ENCODE results near the gene INPP5K. TPM values are rescaled to one million over a fixed set of nuclear protein-coding genes. Genes with fewer than 3 reads are reported as not detected.
"Not testable (repeated sequence)": the region's sequence is repeated elsewhere in the genome, so short reads cannot be mapped to it uniquely, and the experiment has no call there.

The INPP5K gene
- total RNA-seq, 1 donor from 2014 or later: 73.7 TPM

GRCh38 chr17:1452836-1453235, 63.6 kb downstream of the INPP5K start:
- Histone ChIP-seq H3K36me3 (no peaks in the 10 kb centered on the region), H3K4me3 (no peak overlapping the region), H3K27ac (no peak overlapping the region), H3K4me1 (peaks cover 8 to 33% of the 10 kb centered on the region in 2 donors), H3K9me3 (no peaks in the 10 kb centered on the region), H3K27me3 (no peaks in the 10 kb centered on the region)
- intact Hi-C loops (cut with DNase I): no loop called here
- no peak for TF ChIP-seq CTCF (IDR thresholded peaks at IDR 0.05)
- no peak for DNase-seq (ENCODE audit: low spot score in 2 of 2)

GRCh38 chr17:1450261-1450660, 66.2 kb downstream of the INPP5K start:
- H3K36me3 ChIP-seq; H3K9me3 ChIP-seq; DNase-seq (ENCODE audit: low spot score in 2 of 2); H3K27me3 ChIP-seq; intact Hi-C loops (cut with DNase I); H3K4me3 ChIP-seq; H3K27ac ChIP-seq: not testable (repeated sequence)
- peaks cover 8 to 33% of the 10 kb centered on the region in 2 donors for H3K4me1 ChIP-seq

GRCh38 chr17:1449412-1449967, 66.9 kb downstream of the INPP5K start:
- Histone ChIP-seq H3K9me3 (no peaks in the 10 kb centered on the region), H3K27ac (no peak overlapping the region), H3K4me1 (peaks cover 7 to 30% of the 10 kb centered on the region in 2 donors), H3K4me3 (no peak overlapping the region), H3K27me3 (no peaks in the 10 kb centered on the region), H3K36me3 (no peaks in the 10 kb centered on the region)
- no peak for TF ChIP-seq CTCF (IDR thresholded peaks at IDR 0.05)
- intact Hi-C loops (cut with DNase I): no loop called here
- DNase-seq (ENCODE audit: low spot score in 2 of 2): no peak

- peaks cover 0 to 14% of the 10 kb centered on the region in 2 donors for H3K4me1 ChIP-seq
These were observed 69.4 kb downstream of the INPP5K start for GRCh38 chr17:1447052-1447451.

GRCh38 chr17:1446201-1446600, 70.2 kb downstream of the INPP5K start:
- intact Hi-C loops (cut with DNase I): no loop called here
- no peak for TF ChIP-seq CTCF (IDR thresholded peaks at IDR 0.05)

More at GRCh38 chr17:1447052-1447451, 69.4 kb downstream of the INPP5K start:
- intact Hi-C loops (cut with DNase I): no loop called here
- no peak overlapping the region for H3K4me3 ChIP-seq
- H3K27me3 ChIP-seq: no peaks in the 10 kb centered on the region
- H3K36me3 ChIP-seq: no peaks in the 10 kb centered on the region
- DNase-seq (ENCODE audit: low spot score in 2 of 2): no peak
- no peak for TF ChIP-seq CTCF (IDR thresholded peaks at IDR 0.05)
- no peaks in the 10 kb centered on the region for H3K9me3 ChIP-seq
- no peak overlapping the region for H3K27ac ChIP-seq

GRCh38 chr17:1445695-1446094, 70.7 kb downstream of the INPP5K start:
- H3K4me3 ChIP-seq; H3K27me3 ChIP-seq; H3K36me3 ChIP-seq; H3K27ac ChIP-seq; DNase-seq (ENCODE audit: low spot score in 2 of 2); H3K4me1 ChIP-seq; intact Hi-C loops (cut with DNase I); H3K9me3 ChIP-seq: not testable (repeated sequence)

More at GRCh38 chr17:1446201-1446600, 70.2 kb downstream of the INPP5K start:
- H3K9me3 ChIP-seq: no peaks in the 10 kb centered on the region
- H3K27me3 ChIP-seq: no peaks in the 10 kb centered on the region
- no peak overlapping the region for H3K4me3 ChIP-seq
- H3K36me3 ChIP-seq: peaks cover 0 to under 1% of the 10 kb centered on the region in 2 donors
- H3K27ac ChIP-seq: no peak overlapping the region
- no peak for DNase-seq (ENCODE audit: low spot score in 2 of 2)
- H3K4me1 ChIP-seq: peaks cover 0 to 7% of the 10 kb centered on the region in 2 donors

Other genes starting within 250 kb of the INPP5K start
- not detected for gene BHLHA9, start 246.2 kb downstream of the INPP5K start, total RNA-seq
- gene TRARG1, start 236.9 kb downstream of the INPP5K start, total RNA-seq: 12.3 TPM
- gene YWHAE, start 116.4 kb downstream of the INPP5K start, total RNA-seq: 261 TPM
- 83.4 TPM for gene CRK, start 60.4 kb downstream of the INPP5K start, total RNA-seq
- gene MYO1C, start 23.9 kb downstream of the INPP5K start, total RNA-seq: 251 TPM
- 15.9 TPM for gene PITPNA, start 46.2 kb upstream of the INPP5K start, total RNA-seq
- 27.6 TPM for gene SLC43A2, start 112.2 kb upstream of the INPP5K start, total RNA-seq
- gene SCARF1, start 129.1 kb upstream of the INPP5K start, total RNA-seq: 295 TPM
- 103 TPM for gene RILP, start 133.3 kb upstream of the INPP5K start, total RNA-seq
- gene PRPF8, start 168.3 kb upstream of the INPP5K start, total RNA-seq: 114 TPM
- gene TLCD2, start 193.8 kb upstream of the INPP5K start, total RNA-seq: 7.5 TPM
- 70.4 TPM for gene WDR81, start 208.1 kb upstream of the INPP5K start, total RNA-seq
- 20.6 TPM for gene SERPINF2, start 226.3 kb upstream of the INPP5K start, total RNA-seq
- gene SERPINF1, start 245.4 kb upstream of the INPP5K start, total RNA-seq: 604 TPM

All from ascending aorta (tissue), 2 donors.